Activated CD8-positive, alpha-beta memory T cell treated with anti-CD3 and anti-CD28 coated beads for 24 hours (primary cell): ENCODE measurements around the gene COA8.

Source experiments
- DNase-seq: peaks from one replicate; pipeline ENCODE4 v3.0.0-alpha.2; 2020

COA8 gene

DNA sequence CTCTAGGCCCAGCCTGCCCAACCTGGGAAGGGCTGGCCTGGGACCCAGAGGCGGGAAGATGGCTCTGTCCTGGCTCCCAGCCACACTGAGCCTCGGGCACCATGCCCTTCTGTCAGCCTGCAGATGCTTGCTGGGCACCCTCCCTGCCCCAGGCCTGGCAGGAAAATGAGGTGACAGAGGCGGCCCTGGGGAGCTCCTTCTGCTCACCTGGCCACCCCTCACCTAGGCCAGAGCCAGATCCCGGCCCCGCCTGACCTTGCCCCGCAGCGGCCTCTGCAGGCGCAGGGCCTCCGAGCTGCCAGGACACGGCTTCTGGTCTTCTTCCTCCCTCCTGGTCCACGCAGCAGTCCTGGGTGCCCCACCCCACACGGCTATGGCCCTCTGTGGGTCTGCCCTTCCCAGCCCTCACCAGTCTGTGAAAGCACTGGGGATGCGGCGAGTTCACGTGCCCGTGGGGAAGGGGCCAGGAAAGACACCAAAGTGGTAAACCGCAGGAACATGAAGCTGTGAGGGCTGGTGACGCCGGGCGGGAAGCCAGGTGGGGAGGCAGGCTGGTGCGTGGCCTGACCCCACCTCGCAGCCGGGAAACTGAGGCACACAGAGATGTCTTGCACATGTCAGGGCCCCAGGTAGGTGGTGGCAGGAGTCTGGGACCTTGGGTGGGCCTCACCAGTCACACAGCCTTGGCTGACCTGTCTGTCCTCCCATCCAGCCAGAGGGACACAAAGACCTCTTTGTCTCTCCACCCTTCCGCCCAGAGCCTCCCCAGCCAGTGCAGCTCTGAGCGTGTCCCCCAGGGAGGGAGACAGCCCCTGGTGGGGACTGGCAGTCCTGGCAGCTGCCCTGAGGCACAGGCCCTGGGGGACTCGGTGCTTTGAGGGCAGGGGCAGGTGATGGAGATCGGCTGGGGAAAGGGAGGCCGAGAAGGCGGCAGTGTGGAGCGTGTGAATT is 13.1 kb upstream of the COA8 start:
- no peak for DNase-seq

GRCh38 chr14:103550451-103551337 is 12.1 kb upstream of the COA8 start:
- DNase-seq: no peak

DNA sequence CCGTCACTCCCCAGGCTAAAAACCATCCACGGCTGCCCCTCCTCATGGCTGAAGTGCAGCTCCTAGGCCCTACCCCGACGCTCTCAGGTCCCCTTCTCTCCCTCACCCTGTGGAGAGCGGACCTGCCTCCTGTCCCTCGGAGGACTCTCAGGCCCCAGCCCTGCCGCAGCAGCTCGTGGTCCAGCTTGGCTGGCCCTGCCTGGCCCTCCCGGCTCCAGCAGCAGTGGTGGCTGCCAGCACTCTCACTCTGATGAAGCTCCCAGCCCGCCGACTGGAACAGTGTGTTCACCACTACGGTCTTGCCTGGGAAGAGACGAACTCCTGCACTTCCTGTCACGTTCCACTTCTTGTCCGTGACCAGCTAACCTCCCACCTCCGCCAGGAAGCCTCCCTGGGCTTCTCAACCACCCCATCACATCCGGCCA is 11.4 kb upstream of the COA8 start:
- no peak for DNase-seq

DNA sequence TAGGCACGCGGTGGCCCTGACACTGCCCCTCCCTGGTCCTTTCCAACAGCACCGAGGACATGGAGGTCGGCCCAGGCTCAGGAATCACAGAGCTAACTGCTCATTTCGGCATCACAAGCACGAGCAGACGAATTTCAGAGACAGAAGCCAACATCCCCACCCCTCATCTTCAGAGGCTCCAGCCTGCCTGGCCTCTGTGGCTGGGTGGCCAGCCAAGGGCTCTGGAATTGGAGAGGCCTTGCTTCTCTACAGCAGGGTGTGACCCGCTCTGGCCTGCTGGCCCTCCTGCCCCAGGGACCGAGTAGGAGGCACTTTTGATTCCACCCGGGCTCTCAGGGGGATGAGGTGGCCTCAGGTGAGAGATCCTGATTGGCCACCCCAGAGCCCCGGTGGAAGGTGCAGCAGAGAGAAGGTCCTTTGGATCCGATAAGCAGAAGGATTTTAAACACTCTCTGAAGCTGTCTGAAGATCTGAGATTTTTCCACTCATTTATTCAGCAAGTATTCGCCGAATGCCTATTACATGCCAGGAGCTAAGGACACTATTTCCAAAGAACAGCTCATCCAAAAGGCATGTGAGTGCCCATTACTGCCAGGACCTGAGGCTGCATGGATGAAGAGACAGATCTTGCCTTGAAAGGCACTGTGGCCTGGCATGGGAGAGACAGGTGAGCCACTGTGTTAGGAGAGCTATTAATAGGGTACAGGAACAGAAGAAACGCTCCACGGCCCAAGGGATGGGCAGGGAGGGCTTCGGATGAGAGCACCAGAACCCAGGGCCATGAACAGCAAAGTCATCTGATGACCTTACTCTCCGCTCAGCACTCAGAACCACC is 10.5 kb upstream of the COA8 start:
- DNase-seq: no peak

- no peak for DNase-seq
Observed at GRCh38 chr14:103552846-103553210, 9.9 kb upstream of the COA8 start.

DNA sequence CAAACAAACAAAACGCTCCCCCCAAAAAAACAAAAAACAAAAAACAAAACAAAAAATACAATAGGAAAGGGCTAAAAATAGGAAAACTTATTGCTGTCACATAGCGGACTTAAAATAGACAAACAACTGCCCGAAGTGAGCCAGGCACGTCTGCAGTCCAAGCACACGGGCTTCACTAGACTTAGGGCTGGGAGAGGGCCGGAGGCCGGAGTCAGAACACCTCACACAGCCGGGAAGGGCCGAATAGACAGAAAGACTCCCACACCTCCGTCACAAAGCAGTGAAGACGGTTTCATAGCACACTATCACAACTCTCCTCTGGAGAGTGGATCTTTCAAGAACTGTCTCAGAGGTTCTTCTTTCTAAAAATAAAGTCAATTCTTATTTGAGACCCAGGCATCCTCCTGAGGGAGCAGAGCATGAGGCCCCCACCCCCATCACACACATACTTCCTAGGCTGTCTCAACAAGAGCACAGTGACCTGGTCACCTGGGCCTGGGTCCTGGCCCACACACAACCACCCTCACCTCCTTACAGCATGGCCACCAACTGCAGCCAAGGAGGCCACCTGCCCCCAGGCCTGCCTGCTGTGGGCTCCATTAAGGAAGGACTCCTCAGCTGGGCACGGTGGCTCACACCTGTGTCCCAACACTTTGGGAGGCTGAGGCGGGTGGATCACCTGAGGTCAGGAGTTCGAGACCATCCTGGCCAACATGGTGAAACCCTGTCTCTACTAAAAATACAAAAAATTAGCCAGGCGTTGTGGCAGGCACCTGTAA is 7.0 kb upstream of the COA8 start:
- no peak for DNase-seq

GRCh38 chr14:103556946-103557758 is 5.6 kb upstream of the COA8 start:
- no peak for DNase-seq

DNA sequence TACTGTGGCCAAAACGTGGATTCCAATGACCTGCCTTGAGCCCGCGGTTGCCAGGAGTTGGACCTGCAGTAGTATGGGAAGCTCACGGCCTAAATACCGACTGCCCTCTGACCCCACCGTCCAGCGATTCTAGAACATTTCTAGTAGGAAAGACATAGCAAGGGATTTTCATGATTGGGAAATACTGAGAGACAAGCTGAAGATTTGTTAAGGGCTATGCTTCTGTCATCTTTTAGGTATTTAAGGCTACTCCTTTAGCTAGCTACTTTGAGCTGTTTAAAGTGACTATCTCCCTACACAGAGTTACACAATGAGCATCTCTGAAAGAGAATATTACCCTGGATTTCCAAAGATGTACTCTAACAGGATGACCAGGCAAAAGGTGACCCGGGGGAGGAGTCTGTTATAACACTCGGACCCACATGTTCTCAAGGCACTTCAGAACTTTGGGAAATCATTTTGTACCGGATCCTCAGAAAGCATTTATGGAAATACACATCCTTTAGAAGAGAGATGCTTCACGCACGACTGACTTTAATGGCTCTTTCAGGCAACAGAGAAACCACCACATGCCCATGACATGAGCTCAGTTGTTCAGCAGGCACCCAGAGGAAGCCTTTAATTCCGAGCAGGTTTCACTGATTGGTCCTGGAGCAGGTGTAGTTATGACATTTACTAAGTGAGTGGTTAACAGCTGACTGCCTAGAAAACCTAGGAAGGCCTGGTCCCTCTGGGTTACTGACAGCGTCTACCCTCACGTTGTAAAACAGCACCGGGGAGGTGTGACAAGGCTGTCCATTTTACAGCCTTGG is 4.5 kb upstream of the COA8 start:
- no peak for DNase-seq

DNA sequence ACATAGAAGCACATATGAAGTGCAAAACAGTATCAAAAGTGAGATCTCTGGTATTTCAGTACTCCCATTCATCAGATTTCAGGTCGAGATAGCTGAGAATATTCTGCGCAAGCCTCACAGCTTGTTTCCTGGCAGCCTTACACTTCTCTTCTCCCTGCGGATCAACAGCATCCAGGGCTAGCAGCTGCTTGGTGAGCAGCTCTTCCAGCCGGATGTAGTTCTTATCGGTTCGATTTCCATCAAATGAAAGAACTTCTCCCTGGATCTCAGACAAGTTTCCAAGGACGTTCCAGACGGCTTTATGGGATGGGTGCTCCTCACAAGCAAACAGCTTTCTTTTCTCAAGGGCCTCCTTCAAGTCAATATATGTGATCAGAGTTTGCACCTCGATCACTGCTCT is 3.0 kb upstream of the COA8 start:
- DNase-seq: no peak

GRCh38 chr14:103560691-103561090 is 2.1 kb upstream of the COA8 start:
- no peak for DNase-seq

DNA sequence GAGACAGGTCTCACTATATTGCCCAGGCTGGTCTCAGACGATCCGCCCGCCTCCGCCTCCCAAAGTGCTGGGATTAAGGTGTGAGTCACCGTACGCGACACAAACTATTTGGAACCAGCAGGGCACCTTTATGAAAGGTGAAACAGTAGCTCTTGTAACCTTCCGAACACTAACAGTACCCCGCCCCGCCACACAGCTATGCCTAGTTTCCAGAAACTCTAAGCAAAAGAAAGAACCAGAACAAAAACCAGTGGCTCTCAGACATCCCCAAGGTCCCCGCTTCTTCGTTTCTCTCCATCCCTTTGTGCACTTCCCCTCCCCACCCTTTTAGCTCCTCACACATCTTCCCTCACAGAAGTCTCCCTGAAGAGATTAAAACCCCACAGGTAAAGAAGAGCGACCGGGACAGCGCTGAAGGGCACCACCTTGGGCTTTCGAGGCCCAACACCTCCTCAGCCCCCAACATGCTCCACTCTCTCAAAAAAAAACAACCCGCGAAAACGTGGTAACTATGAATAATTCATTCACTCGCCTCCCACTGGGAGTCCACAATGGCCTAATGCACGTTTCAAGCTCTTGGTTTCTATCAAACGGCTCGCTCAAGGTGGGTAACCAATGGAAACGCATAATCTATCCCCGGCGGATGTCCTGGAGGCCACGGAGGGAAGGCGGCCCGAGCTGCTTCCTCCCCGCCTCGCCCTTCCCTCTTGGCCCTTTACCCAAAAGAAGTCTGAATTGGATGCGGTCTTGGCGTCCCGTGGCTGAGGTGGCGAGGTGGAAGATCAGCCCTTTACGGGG is 1.2 kb upstream of the COA8 start:
- no peak for DNase-seq

GRCh38 chr14:103562179-103562428 is 656 bp upstream of the COA8 start:
- no peak for DNase-seq

GRCh38 chr14:103563226-103563620 is 463 bp downstream of the COA8 start:
- DNase-seq: no peak

- DNase-seq: no peak
Observed at GRCh38 chr14:103563844-103564505, 1.2 kb downstream of the COA8 start.

DNA sequence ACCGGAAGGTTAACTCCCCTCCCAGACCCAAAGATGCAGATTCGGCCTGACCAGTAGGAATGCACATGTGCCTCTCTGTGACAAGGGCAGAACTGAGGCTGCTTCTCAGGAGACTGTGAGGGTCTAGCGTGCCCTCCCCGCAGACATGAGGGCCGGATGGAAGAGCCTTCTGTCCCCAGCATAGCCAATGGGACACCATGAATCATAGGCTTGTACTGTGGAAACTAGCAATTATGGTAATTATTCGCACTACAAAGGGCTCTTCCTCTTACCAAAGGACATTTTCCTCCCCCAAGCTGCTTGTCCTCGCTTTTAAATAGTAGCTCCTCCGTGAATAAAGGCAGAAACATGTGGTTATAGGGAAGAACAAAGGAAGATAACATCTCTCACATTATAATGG is 6.2 kb downstream of the COA8 start:
- DNase-seq: no peak

DNA sequence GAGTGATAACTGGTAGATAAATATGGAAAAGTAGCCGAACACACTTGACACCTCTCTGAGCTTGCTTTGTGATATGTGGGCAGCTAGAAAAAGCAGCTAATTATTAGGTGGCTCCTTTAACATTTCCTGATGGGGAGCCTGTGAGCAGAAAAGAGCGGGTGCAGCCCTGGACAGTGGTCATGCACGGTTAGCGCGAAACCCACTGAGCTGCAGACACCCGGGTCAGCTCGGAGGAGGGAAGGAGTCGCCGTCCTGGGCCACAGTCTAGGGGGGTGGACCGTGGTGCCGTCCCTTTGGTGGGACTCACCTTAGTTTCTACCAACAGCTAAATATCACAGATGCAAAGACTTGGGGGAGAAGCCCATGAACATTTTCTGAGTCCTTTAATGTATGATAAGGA is 6.6 kb downstream of the COA8 start:
- no peak for DNase-seq

DNA sequence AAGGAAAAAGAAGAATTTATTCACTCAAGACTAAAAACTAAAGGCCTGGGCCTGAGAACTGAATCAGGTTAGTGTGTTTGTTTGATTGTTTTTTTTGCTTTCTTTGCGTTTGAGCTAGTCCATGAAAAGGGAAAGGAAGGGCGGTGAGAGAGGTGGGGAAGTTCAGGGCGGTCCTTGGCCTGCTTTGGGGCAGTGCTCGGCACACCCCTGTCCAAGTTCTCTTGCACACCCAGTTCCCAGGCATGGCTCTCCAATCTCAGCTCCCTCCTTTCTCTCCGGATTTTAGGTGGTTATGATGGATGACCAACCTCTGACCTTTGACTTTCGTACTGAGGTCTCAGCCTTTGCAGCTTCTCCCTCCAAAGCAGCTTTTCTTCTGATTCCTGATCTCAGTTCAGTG is 11.3 kb downstream of the COA8 start:
- DNase-seq: no peak

- no peak for DNase-seq
Observed at GRCh38 chr14:103574707-103575285, 12.0 kb downstream of the COA8 start.
